Vagina (tissue), 2 donors: ENCODE measurements around the gene SLC37A3. TPM values are rescaled to one million over a fixed set of nuclear protein-coding genes. Genes with fewer than 3 reads are reported as not detected.
"Not testable (repeated sequence)": the region's sequence is repeated elsewhere in the genome, so short reads cannot be mapped to it uniquely, and the experiment has no call there.

Experiments
- DNase-seq, 2 donors: peaks; one replicate each; pipeline ENCODE4 v3.0.0-alpha.2; 2017; ENCODE audit errors: extremely low spot score in 2 of 2
- H3K27ac ChIP-seq: fragments of 200-600 bp; sonication (generic); one replicate; pipeline ENCODE4 v1.5.1; 2019
- H3K27me3 ChIP-seq: fragments of 200-600 bp; sonication (generic); one replicate; pipeline ENCODE4 v1.5.1; 2019
- H3K36me3 ChIP-seq, 2 donors: fragments of 200-600 bp; sonication (generic); one replicate each; pipeline ENCODE4 v1.5.1; 2017 to 2019
- H3K4me1 ChIP-seq: fragments of 200-600 bp; sonication (generic); one replicate; pipeline ENCODE4 v1.5.1; 2019
- H3K4me3 ChIP-seq, 2 donors: fragments of 200-600 bp; sonication (generic); 1 replicate in 1 of 2; 2 replicates in 1 of 2; pipeline ENCODE4 v1.5.1; 2016 to 2019
- H3K9me3 ChIP-seq: fragments of 200-600 bp; sonication (generic); one replicate; pipeline ENCODE4 v1.5.1; 2019
- POLR2A ChIP-seq, 2 donors: fragments of 450-650 bp; IDR thresholded peaks; one replicate each; pipeline ENCODE4 v1.6.1; 2017; ENCODE audit warnings: antibody characterized with exemption in 2 of 2, mild to moderate bottlenecking in 2 of 2, moderate library complexity in 2 of 2
- POLR2AphosphoS5 ChIP-seq, 2 donors: sonication (generic); formaldehyde crosslinking; IDR thresholded peaks; one replicate each; pipeline ENCODE4 v1.9.0; 2017; ENCODE audit warnings: antibody characterized with exemption in 2 of 2, mild to moderate bottlenecking in 2 of 2, low read depth in 1 of 2; ENCODE audit not compliant: insufficient read depth in 1 of 2
- intact Hi-C: fragments of 100-400 bp; cut with DNase I; formaldehyde crosslinking; loops from one replicate; pipeline ENCODE4 v1.15.1; 2023
- total RNA-seq: library from RNA; depleted of rRNA; stranded (reverse); fragments of >200 nt; gene quantifications from one replicate; pipeline ENCODE4 v1.2.3, GENCODE V29; 2016
- TF ChIP-seq, protein P1 (sequence below), 3 experiments: fragments of 450-650 bp in 2 of 3; fragments of 200-600 bp in 1 of 3; sonication (generic) in 1 of 3; IDR thresholded peaks; one replicate each; pipeline ENCODE4 v1.5.1; 2017 to 2019; ENCODE audit warnings: antibody characterized with exemption in 3 of 3, mild to moderate bottlenecking in 2 of 3, moderate library complexity in 2 of 3

Gene SLC37A3
- total RNA-seq, 1 donor from 2014 or later: 80.8 TPM

DNA sequence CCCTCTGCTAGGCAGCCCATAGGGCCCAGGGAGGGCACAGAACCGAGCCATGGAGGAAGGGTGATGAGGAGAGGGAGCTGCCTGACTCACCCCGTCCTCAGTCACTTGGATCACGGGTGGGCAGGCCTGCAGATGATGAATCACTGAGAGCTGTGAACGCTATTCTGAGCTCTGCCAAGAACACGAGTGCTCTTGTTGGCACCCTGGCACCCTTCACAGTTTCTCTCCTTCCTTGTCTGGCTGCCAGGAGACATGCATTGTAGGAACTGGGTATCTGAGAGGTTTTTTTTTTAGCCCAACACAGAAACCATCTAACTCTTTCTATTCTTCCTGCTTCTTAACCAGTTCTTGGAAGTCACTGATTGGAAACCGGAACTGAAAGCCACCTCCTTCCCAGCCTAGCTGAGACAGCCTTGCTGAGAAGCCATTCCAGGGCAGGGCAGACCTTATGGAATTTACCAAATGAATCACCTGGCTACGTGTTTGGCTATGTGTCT is 82.1 kb downstream of the SLC37A3 start:
- Histone ChIP-seq H3K9me3 (peaks cover 3% of the 10 kb centered on the region), H3K4me3 (peak overlapping the region; percentile 21 to 23), H3K27me3 (no peaks in the 10 kb centered on the region), H3K27ac (peak overlapping the region; percentile 92), H3K4me1 (peaks cover 25% of the 10 kb centered on the region), H3K36me3 (no peaks in the 10 kb centered on the region)
- peak in 1 of 2 donors; percentile 90 for DNase-seq
- intact Hi-C loops: loop anchor here (10.0 kb wide), 1 partner anchor 141 kb away; the partner anchor contains the start of gene KDM7A
- TF ChIP-seq, protein P1, sequence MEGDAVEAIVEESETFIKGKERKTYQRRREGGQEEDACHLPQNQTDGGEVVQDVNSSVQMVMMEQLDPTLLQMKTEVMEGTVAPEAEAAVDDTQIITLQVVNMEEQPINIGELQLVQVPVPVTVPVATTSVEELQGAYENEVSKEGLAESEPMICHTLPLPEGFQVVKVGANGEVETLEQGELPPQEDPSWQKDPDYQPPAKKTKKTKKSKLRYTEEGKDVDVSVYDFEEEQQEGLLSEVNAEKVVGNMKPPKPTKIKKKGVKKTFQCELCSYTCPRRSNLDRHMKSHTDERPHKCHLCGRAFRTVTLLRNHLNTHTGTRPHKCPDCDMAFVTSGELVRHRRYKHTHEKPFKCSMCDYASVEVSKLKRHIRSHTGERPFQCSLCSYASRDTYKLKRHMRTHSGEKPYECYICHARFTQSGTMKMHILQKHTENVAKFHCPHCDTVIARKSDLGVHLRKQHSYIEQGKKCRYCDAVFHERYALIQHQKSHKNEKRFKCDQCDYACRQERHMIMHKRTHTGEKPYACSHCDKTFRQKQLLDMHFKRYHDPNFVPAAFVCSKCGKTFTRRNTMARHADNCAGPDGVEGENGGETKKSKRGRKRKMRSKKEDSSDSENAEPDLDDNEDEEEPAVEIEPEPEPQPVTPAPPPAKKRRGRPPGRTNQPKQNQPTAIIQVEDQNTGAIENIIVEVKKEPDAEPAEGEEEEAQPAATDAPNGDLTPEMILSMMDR (IDR thresholded peaks at IDR 0.05): no peak
- peak; percentile 77 to 81 for TF ChIP-seq POLR2AphosphoS5 (IDR thresholded peaks at IDR 0.05; ENCODE audit: insufficient read depth in 1 of 2, low read depth in 1 of 2)

GRCh38 chr7:140315498-140316164 is 82.7 kb downstream of the SLC37A3 start:
- no peak for DNase-seq
- no peaks in the 10 kb centered on the region for H3K36me3 ChIP-seq
- intact Hi-C loops: loop anchor here (10.0 kb wide), 1 partner anchor 141 kb away; the partner anchor contains the start of gene KDM7A
- H3K9me3 ChIP-seq: peaks cover 3% of the 10 kb centered on the region
- no peaks in the 10 kb centered on the region for H3K27me3 ChIP-seq
- TF ChIP-seq, protein P1 (IDR thresholded peaks at IDR 0.05): no peak
- TF ChIP-seq POLR2AphosphoS5 (IDR thresholded peaks at IDR 0.05; ENCODE audit: insufficient read depth in 1 of 2, low read depth in 1 of 2): no peak
- TF ChIP-seq POLR2A (IDR thresholded peaks at IDR 0.05): no peak
- peak overlapping the region; percentile 92 for H3K27ac ChIP-seq
- peaks cover 25% of the 10 kb centered on the region for H3K4me1 ChIP-seq
- H3K4me3 ChIP-seq: peak overlapping the region; percentile 21 to 23

GRCh38 chr7:140314573-140315480 is 83.5 kb downstream of the SLC37A3 start:
- H3K9me3 ChIP-seq: peaks cover 3% of the 10 kb centered on the region
- no peak for TF ChIP-seq POLR2A (IDR thresholded peaks at IDR 0.05)
- TF ChIP-seq, protein P1 (IDR thresholded peaks at IDR 0.05): no peak
- TF ChIP-seq POLR2AphosphoS5 (IDR thresholded peaks at IDR 0.05; ENCODE audit: insufficient read depth in 1 of 2, low read depth in 1 of 2): no peak
- no peaks in the 10 kb centered on the region for H3K36me3 ChIP-seq
- H3K4me3 ChIP-seq: no peak overlapping the region
- intact Hi-C loops: loop anchor here (10.0 kb wide), 1 partner anchor 140 kb away; the partner anchor contains the start of gene KDM7A
- H3K27me3 ChIP-seq: no peaks in the 10 kb centered on the region
- peaks cover 32% of the 10 kb centered on the region for H3K4me1 ChIP-seq
- peak overlapping the region; percentile 92 for H3K27ac ChIP-seq
- DNase-seq: no peak

DNA sequence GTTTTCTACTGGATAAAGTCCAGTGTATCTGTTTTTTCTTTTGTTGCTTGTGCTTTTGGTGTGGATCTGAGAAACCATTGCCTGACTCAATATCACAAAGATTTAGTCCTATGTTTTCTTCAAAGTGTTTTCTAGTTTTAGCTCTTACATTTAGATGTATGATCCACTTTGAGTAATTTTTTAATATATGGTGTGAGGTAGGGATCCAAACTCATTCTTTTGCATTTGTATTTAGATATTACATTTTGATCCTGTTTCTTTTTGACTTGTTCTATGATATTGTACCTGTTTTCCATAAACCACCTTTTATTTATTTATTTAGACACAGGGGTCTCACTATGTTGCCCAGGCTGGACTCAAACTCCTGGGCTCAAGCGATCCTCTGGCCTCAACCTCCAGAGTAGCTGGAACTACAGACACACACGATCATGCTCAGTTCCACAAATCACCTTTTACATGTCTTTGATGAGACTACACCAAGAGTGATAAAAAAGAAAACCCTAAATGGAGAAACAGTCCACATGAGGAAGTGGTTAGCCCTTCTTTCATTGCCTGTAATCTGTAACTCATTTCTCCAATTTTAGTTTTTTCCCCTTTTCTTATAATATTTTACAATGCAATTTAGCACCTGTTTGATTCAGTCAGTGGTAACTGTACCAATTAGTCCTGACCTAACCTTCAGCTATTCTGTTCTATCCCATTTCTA is 86.0 kb downstream of the SLC37A3 start:
- intact Hi-C loops: loop anchor here (10.0 kb wide), 1 partner anchor 137 kb away; the partner anchor contains the start of gene KDM7A
- Histone ChIP-seq H3K4me1 (peaks cover 32% of the 10 kb centered on the region), H3K4me3 (no peak overlapping the region), H3K27me3 (no peaks in the 10 kb centered on the region), H3K36me3 (no peaks in the 10 kb centered on the region), H3K9me3 (peaks cover 3% of the 10 kb centered on the region), H3K27ac (no peak overlapping the region)
- TF ChIP-seq POLR2A (IDR thresholded peaks at IDR 0.05) (no peak), POLR2AphosphoS5 (IDR thresholded peaks at IDR 0.05; ENCODE audit: insufficient read depth in 1 of 2, low read depth in 1 of 2) (no peak)
- TF ChIP-seq, protein P1 (IDR thresholded peaks at IDR 0.05): no peak
- no peak for DNase-seq

GRCh38 chr7:140311128-140311527 is 87.2 kb downstream of the SLC37A3 start:
- Histone ChIP-seq H3K4me1 (peaks cover 20% of the 10 kb centered on the region), H3K27ac (peak overlapping the region; percentile 20)
- H3K36me3 ChIP-seq, H3K9me3 ChIP-seq, H3K4me3 ChIP-seq, DNase-seq, H3K27me3 ChIP-seq: not testable (repeated sequence)
- intact Hi-C loops: loop anchor here (10.0 kb wide), 1 partner anchor 136 kb away; the partner anchor contains the start of gene KDM7A
